GM12892 (cell line): ENCODE data around the gene MACROD2.

ENCODE experiments used
- POLR2A ChIP-seq: IDR thresholded peaks from 2 replicates; pipeline ENCODE4 v1.6.1; 2011; ENCODE audit warnings: low read depth, low read length, control low read depth
- POLR2AphosphoS5 ChIP-seq: IDR thresholded peaks from 2 replicates; pipeline ENCODE4 v1.6.1; 2011; ENCODE audit warnings: low read depth, low read length, control low read depth

- TF ChIP-seq POLR2AphosphoS5: no peak
- TF ChIP-seq POLR2A: no peak
These were observed 436.3 kb downstream of the MACROD2 start for GRCh38 chr20:14431568-14431967.
